ENCODE measurements around the gene POLR3A. TPM values are rescaled to one million over a fixed set of nuclear protein-coding genes. Genes with fewer than 3 reads are reported as not detected.

Gene POLR3A
- total RNA-seq, 1 experiment from 2014 or later, result 14.9 TPM

- no peak overlapping the region for H3K4me2 ChIP-seq
- H4K20me1 ChIP-seq (ENCODE audit: insufficient read depth), result no peaks in the 10 kb centered on the region
- no peak overlapping the region for H2AFZ ChIP-seq
- no peak overlapping the region for H3K4me3 ChIP-seq
- H3F3A ChIP-seq (ENCODE audit: insufficient read depth, low read depth), result no peaks in the 10 kb centered on the region
- H3K27me3 ChIP-seq (ENCODE audit: insufficient read depth, low read depth), result no peaks in the 10 kb centered on the region
- H3K79me2 ChIP-seq (ENCODE audit: low read depth), result no peaks in the 10 kb centered on the region
- intact Hi-C loops (cut with micrococcal nuclease; ENCODE audit: unreplicated experiment), result loop anchor here (2.0 to 5.0 kb wide), 2 partner anchors 47 to 128 kb away; partner anchors contain the start of gene DLG5
- no TSS peak for BruUV-seq (replicated peaks)
- ChIA-PET POLR2A (ENCODE audit: unreplicated experiment) (interaction anchor here (0.6 to 0.7 kb wide), 3 partner anchors 62 to 130 kb away, joined by 3 to 5 read pairs (median 3); no protein-coding TSS in a partner anchor), CTCF (interaction anchor here (0.7 to 1.2 kb wide), 3 partner anchors 65 to 129 kb away, joined by 3 to 7 read pairs (median 5); no protein-coding TSS in a partner anchor)
- no peaks in the 10 kb centered on the region for H3K9me2 ChIP-seq (ENCODE audit: insufficient read depth)
- H3K4me1 ChIP-seq (replicated peaks; ENCODE audit: insufficient read depth), result peaks cover 5% of the 10 kb centered on the region; the same call in 1 of the 2 replicates
- DNase-seq, result peak in 1 of 2 experiments; percentile 20
- H3K9me3 ChIP-seq (ENCODE audit: insufficient read depth, low read depth), result no peaks in the 10 kb centered on the region
- H3K36me3 ChIP-seq (ENCODE audit: low read depth), result 0 out of 2 replicates have a peak, but pooled peaks cover 6% of the 10 kb centered on the region
- TF ChIP-seq EZH2 (IDR thresholded peaks at IDR 0.05; ENCODE audit: low read depth) (no peak), CTCF (conservative IDR thresholded peaks at IDR 0.05) (peak; percentile 58)
- no peak overlapping the region for H3K27ac ChIP-seq
These were observed 54.8 kb downstream of the POLR3A start for GRCh38 chr10:77974396-77975074.

- Histone ChIP-seq H3F3A (ENCODE audit: insufficient read depth, low read depth) (no peaks in the 10 kb centered on the region), H3K9me2 (ENCODE audit: insufficient read depth) (no peaks in the 10 kb centered on the region), H3K36me3 (ENCODE audit: low read depth) (no peaks in the 10 kb centered on the region), H3K79me2 (ENCODE audit: low read depth) (no peaks in the 10 kb centered on the region), H3K9me3 (ENCODE audit: insufficient read depth, low read depth) (no peaks in the 10 kb centered on the region), H3K27ac (no peak overlapping the region), H3K4me2 (no peak overlapping the region), H4K20me1 (ENCODE audit: insufficient read depth) (no peaks in the 10 kb centered on the region), H3K4me3 (no peak overlapping the region), H2AFZ (no peak overlapping the region), H3K27me3 (ENCODE audit: insufficient read depth, low read depth) (no peaks in the 10 kb centered on the region), H3K4me1 (replicated peaks; ENCODE audit: insufficient read depth) (peaks cover 5% of the 10 kb centered on the region; the same call in 1 of the 2 replicates)
- intact Hi-C loops (cut with micrococcal nuclease; ENCODE audit: unreplicated experiment), result loop anchor here (5.0 kb wide), 1 partner anchor 46 kb away; the partner anchor contains the start of gene DLG5
- TF ChIP-seq CTCF (conservative IDR thresholded peaks at IDR 0.05), result no peak
- no peak for TF ChIP-seq EZH2 (IDR thresholded peaks at IDR 0.05; ENCODE audit: low read depth)
- ChIA-PET CTCF (interaction anchor here (0.7 kb wide), 1 partner anchor 14 kb away, joined by 3 read pairs; no protein-coding TSS in a partner anchor), POLR2A (ENCODE audit: unreplicated experiment) (interaction anchor here (0.8 kb wide), 1 partner anchor 62 kb away, joined by 4 read pairs; no protein-coding TSS in a partner anchor)
- BruUV-seq (replicated peaks), result no TSS peak
- DNase-seq, result no peak
These were observed 56.0 kb downstream of the POLR3A start for GRCh38 chr10:77973276-77973675.

- Histone ChIP-seq H3F3A (ENCODE audit: insufficient read depth, low read depth) (no peaks in the 10 kb centered on the region), H3K27ac (no peak overlapping the region), H3K27me3 (ENCODE audit: insufficient read depth, low read depth) (no peaks in the 10 kb centered on the region), H3K4me2 (no peak overlapping the region), H3K9me3 (ENCODE audit: insufficient read depth, low read depth) (no peaks in the 10 kb centered on the region), H3K4me1 (replicated peaks; ENCODE audit: insufficient read depth) (peaks cover 5% of the 10 kb centered on the region; the same call in 1 of the 2 replicates), H3K4me3 (no peak overlapping the region), H2AFZ (no peak overlapping the region), H3K79me2 (ENCODE audit: low read depth) (no peaks in the 10 kb centered on the region), H3K9me2 (ENCODE audit: insufficient read depth) (no peaks in the 10 kb centered on the region), H4K20me1 (ENCODE audit: insufficient read depth) (no peaks in the 10 kb centered on the region), H3K36me3 (ENCODE audit: low read depth) (no peaks in the 10 kb centered on the region)
- no peak for DNase-seq
- CTCF ChIA-PET, result no interaction called here
- intact Hi-C loops (cut with micrococcal nuclease; ENCODE audit: unreplicated experiment), result loop anchor here (5.0 kb wide), 1 partner anchor 45 kb away; the partner anchor contains the start of gene DLG5
- TSS peak; percentile 16 for BruUV-seq (replicated peaks)
- no peak for TF ChIP-seq CTCF (conservative IDR thresholded peaks at IDR 0.05)
- TF ChIP-seq EZH2 (IDR thresholded peaks at IDR 0.05; ENCODE audit: low read depth), result no peak
- POLR2A ChIA-PET (ENCODE audit: unreplicated experiment), result interaction anchor here (0.7 kb wide), 1 partner anchor 338 kb away, joined by 6 read pairs; no protein-coding TSS in a partner anchor
These were observed 57.2 kb downstream of the POLR3A start for GRCh38 chr10:77972148-77972547.
